ENCODE measurements around the gene DTD2.

DNA sequence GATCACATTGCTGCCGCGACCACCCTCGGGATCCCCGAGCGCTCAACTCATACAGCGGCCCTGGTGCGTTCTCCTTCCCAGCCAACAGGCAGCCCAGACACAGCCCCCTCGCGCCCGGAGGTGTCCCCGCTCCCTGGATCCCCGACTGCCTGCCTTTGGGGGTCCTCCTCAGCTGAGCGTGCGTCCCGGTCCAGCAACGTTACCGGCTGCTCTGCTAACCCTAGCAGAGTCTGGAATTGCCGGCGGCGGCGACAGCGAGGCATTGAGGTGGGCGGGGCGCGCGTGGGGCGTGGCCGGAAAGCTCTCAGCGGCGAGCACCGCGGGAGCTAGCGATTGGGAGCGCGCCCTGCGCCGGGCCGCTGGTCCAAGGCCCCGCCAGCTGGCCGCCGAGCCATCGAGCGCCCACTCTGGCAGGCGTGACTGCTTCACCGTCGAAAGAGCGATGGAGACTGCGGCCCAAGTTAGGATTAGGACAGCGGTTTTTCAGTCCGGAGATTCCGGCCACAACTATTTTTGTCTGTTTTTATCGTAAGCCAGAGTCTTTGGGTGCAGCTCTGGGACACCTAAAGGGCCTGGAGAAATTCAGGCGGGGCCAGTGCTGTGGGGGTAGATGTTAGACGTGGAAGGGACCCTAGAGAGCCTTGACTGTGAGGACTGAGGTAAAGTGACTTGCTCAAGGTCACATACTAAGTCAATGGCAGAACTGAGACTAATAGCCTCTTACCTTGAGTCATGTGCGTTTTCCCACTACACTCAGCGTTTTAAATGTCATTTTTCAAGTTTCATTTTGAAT is 36.8 kb downstream of the DTD2 start, which contains the start of gene HEATR5A:
- no peak for TF ChIP-seq EZH2 (IDR thresholded peaks at IDR 0.05; ENCODE audit: borderline replicate concordance, low read length)
- TF ChIP-seq, protein P1, sequence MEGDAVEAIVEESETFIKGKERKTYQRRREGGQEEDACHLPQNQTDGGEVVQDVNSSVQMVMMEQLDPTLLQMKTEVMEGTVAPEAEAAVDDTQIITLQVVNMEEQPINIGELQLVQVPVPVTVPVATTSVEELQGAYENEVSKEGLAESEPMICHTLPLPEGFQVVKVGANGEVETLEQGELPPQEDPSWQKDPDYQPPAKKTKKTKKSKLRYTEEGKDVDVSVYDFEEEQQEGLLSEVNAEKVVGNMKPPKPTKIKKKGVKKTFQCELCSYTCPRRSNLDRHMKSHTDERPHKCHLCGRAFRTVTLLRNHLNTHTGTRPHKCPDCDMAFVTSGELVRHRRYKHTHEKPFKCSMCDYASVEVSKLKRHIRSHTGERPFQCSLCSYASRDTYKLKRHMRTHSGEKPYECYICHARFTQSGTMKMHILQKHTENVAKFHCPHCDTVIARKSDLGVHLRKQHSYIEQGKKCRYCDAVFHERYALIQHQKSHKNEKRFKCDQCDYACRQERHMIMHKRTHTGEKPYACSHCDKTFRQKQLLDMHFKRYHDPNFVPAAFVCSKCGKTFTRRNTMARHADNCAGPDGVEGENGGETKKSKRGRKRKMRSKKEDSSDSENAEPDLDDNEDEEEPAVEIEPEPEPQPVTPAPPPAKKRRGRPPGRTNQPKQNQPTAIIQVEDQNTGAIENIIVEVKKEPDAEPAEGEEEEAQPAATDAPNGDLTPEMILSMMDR (conservative IDR thresholded peaks at IDR 0.05 in 1 of 2, IDR thresholded peaks at IDR 0.05 in 1 of 2; ENCODE audit: extremely low read depth in 1 of 2, insufficient read depth in 1 of 2, low read depth in 1 of 2, low read length in 2 of 2), result no peak
